Esophagus squamous epithelium (tissue), 5 donors: ENCODE results near the gene GBF1. TPM values are rescaled to one million over a fixed set of nuclear protein-coding genes. Genes with fewer than 3 reads are reported as not detected.

Experiments
- DNase-seq: peaks from one replicate; lab custom pipeline; 2025; lab: John Stamatoyannopoulos, UW
- H3K27ac ChIP-seq, 4 donors: fragments of 200-600 bp; sonication (generic); one replicate each; pipeline ENCODE4 v1.5.1; 2016 to 2019; ENCODE audit warnings: mild to moderate bottlenecking in 1 of 4
- H3K27me3 ChIP-seq, 4 donors: fragments of 200-600 bp; sonication (generic); 1 replicate in 3 of 4; 2 replicates in 1 of 4; pipeline versions ENCODE4 v1.5.1 to v1.6.0; 2017 to 2021; ENCODE audit warnings: antibody characterized with exemption in 1 of 4
- H3K36me3 ChIP-seq, 3 donors: fragments of 200-600 bp; sonication (generic); one replicate each; pipeline ENCODE4 v1.5.1; 2016 to 2019
- H3K4me1 ChIP-seq, 3 donors: fragments of 200-600 bp; sonication (generic); one replicate each; pipeline ENCODE4 v1.5.1; 2017 to 2019
- H3K4me3 ChIP-seq, 4 donors: fragments of 200-600 bp; sonication (generic); 1 replicate in 3 of 4; 2 replicates in 1 of 4; pipeline ENCODE4 v1.5.1; 2016 to 2019; ENCODE audit warnings: mild to moderate bottlenecking in 2 of 4, moderate library complexity in 1 of 4
- H3K9me3 ChIP-seq, 3 donors: fragments of 200-600 bp; sonication (generic); one replicate each; pipeline ENCODE4 v1.5.1; 2016 to 2019
- POLR2A ChIP-seq, 4 donors: fragments of 450-650 bp; IDR thresholded peaks; one replicate each; pipeline ENCODE4 v1.6.1; 2017; ENCODE audit warnings: antibody characterized with exemption in 4 of 4, mild to moderate bottlenecking in 4 of 4, moderate library complexity in 3 of 4
- WGBS, 2 donors: methylation state at CpG; one replicate each; pipeline ENCODE4 v1.1.5; 2018; 5-methylcytosine and 5-hydroxymethylcytosine counted together
- intact Hi-C: fragments of 100-400 bp; cut with DNase I; formaldehyde crosslinking; loops from one replicate; pipeline ENCODE4 v1.15.0; 2022
- total RNA-seq, 4 donors: library from RNA; depleted of rRNA; stranded (reverse); fragments of >200 nt; gene quantifications; one replicate each; pipeline ENCODE4 v1.1.0, GENCODE V29; 2016
- TF ChIP-seq, protein P1 (sequence below), 6 experiments: fragments of 450-650 bp in 4 of 6; fragments of 200-600 bp in 2 of 6; sonication (generic) in 2 of 6; IDR thresholded peaks; one replicate each; pipeline ENCODE4 v1.5.1; 2016 to 2019; ENCODE audit warnings: antibody characterized with exemption in 6 of 6, mild to moderate bottlenecking in 4 of 6, moderate library complexity in 4 of 6
- donor health status: DM: yes; HTN: yes; CAD: no.

The GBF1 gene
- total RNA-seq, 4 donors from 2014 or later: 22.5 to 39.0 (median 28.6) TPM

DNA sequence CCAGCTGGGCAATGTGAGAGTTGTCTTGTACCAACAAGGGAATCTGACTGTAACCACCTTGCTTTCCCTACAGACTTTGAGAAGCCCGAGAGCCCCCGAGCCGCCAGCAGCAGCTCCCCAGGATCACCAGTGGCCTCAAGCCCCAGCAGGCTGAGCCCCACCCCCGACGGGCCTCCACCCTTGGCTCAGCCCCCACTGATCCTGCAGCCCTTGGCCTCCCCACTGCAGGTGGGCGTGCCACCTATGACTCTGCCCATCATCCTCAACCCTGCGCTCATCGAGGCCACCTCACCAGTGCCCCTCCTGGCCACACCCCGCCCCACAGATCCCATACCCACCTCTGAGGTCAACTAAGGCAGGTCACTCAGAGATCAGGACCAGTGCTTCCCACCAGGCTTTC is 136.7 kb downstream of the GBF1 start:
- H3K4me3 ChIP-seq: no peak overlapping the region
- no peaks in the 10 kb centered on the region for H3K9me3 ChIP-seq
- H3K27me3 ChIP-seq: no peaks in the 10 kb centered on the region
- peaks cover 19 to 63% (median 29%) of the 10 kb centered on the region in 3 donors for H3K36me3 ChIP-seq
- TF ChIP-seq, protein P1, sequence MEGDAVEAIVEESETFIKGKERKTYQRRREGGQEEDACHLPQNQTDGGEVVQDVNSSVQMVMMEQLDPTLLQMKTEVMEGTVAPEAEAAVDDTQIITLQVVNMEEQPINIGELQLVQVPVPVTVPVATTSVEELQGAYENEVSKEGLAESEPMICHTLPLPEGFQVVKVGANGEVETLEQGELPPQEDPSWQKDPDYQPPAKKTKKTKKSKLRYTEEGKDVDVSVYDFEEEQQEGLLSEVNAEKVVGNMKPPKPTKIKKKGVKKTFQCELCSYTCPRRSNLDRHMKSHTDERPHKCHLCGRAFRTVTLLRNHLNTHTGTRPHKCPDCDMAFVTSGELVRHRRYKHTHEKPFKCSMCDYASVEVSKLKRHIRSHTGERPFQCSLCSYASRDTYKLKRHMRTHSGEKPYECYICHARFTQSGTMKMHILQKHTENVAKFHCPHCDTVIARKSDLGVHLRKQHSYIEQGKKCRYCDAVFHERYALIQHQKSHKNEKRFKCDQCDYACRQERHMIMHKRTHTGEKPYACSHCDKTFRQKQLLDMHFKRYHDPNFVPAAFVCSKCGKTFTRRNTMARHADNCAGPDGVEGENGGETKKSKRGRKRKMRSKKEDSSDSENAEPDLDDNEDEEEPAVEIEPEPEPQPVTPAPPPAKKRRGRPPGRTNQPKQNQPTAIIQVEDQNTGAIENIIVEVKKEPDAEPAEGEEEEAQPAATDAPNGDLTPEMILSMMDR (IDR thresholded peaks at IDR 0.05): no peak
- TF ChIP-seq POLR2A (IDR thresholded peaks at IDR 0.05): no peak
- intact Hi-C loops: no loop called here
- peaks cover 6 to 18% (median 11%) of the 10 kb centered on the region in 3 donors for H3K4me1 ChIP-seq
- no peak for DNase-seq
- H3K27ac ChIP-seq: no peak overlapping the region
- 83 to 89% methylated on average over 3 to 4 of the region's 9 CpGs for WGBS, 2 donors

DNA sequence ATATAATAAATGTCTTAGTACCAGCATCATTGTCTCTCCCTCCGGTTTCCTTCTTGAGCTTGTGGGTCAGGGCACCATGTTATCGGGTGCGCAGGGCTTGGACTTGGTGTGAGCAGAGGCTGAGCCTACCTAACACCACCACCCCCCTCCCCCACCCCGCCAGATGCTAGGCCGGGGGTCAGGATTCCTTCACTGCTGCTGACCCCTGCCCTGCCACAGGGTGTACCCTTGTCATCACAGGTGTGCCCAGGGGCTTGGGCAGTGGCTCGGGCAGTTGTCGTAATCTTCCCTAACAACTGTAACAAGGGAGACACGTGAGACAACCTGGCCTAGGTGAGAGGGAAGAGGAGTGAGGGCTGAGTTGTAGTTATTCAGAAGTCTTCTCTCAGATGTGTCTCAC is 137.5 kb downstream of the GBF1 start:
- peaks cover 19 to 54% (median 27%) of the 10 kb centered on the region in 3 donors for H3K36me3 ChIP-seq
- 80 to 84% methylated on average over 2 to 5 of the region's 8 CpGs for WGBS, 2 donors
- DNase-seq: no peak
- no peak overlapping the region for H3K4me3 ChIP-seq
- H3K9me3 ChIP-seq: no peaks in the 10 kb centered on the region
- TF ChIP-seq POLR2A (IDR thresholded peaks at IDR 0.05): no peak
- TF ChIP-seq, protein P1 (IDR thresholded peaks at IDR 0.05): no peak
- peaks cover 6 to 18% (median 11%) of the 10 kb centered on the region in 3 donors for H3K4me1 ChIP-seq
- no peak overlapping the region for H3K27ac ChIP-seq
- intact Hi-C loops: no loop called here
- H3K27me3 ChIP-seq: no peaks in the 10 kb centered on the region

DNA sequence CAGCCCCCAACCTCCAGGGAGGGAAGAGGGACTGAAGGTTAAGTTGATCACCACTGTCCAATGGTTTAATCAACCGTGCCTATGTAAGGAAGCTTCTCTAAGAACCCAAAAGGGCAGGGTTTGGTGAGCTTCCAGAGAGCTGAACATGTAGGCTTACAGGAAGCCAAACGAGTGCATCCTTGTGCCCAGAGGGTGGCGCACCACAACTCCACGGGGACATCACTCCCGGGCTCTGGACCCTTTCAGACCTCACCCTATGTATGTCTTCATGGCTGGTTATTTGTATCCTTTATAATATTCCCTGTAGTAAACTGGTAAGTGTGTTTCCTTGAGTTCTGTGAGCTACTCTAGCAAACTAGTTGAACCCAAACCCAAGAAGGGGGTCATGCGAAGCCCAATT is 138.7 kb downstream of the GBF1 start:
- H3K9me3 ChIP-seq: no peaks in the 10 kb centered on the region
- intact Hi-C loops: no loop called here
- DNase-seq: no peak
- H3K36me3 ChIP-seq: peaks cover 19 to 42% (median 25%) of the 10 kb centered on the region in 3 donors
- no peak overlapping the region for H3K4me3 ChIP-seq
- H3K27ac ChIP-seq: no peak overlapping the region
- H3K4me1 ChIP-seq: peaks cover 6 to 14% (median 11%) of the 10 kb centered on the region in 3 donors
- no peaks in the 10 kb centered on the region for H3K27me3 ChIP-seq
- TF ChIP-seq POLR2A (IDR thresholded peaks at IDR 0.05): no peak
- TF ChIP-seq, protein P1 (IDR thresholded peaks at IDR 0.05): peak in 1 of 6 experiments; percentile 20
- 30 to 45% methylated on average over 4 to 5 of the region's 6 CpGs for WGBS, 2 donors

DNA sequence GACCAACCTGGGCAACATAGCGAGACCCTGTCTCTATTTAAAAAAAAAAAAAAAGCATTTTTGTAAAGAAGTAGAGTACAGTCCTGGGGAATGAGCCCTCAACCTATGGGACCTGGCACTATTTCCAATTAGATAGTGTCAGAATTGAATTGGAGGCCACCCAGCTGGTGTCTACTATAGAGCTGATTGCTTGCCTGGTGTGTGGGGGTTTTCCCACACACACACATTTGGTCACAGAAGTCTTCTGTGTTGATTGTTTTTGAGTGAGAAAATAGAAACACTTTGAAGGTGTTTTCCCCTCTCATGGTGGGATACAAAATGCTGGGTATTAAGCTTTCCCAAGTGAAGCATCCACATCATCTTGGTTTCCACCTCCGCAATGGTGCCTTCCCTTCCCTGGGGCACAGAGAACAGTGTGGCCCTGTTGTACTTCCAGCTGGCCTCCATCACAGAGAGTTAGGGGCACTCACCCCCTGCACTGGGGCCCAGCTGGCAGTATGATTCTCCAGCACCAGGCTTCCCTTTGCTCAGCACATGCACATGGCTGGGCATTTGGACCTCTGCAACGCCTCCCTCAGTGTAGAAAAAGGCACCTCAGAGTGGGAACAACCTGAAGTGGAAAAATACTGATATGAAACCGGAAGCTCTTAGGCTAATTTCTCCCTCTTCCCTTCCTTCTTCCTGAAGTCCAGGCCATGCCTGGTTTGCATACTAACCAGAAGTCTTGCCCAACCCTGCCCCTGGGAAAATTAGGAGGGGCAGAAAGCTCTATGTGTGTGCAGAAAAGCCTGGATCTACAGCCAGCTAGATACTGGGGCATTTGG is 139.5 kb downstream of the GBF1 start:
- DNase-seq: no peak
- intact Hi-C loops: no loop called here
- no peak for TF ChIP-seq POLR2A (IDR thresholded peaks at IDR 0.05)
- TF ChIP-seq, protein P1 (IDR thresholded peaks at IDR 0.05): no peak
- Histone ChIP-seq H3K27me3 (no peaks in the 10 kb centered on the region), H3K9me3 (no peaks in the 10 kb centered on the region), H3K27ac (peak overlapping the region in 1 of 4 donors; percentile 49), H3K4me1 (peaks cover 6 to 14% (median 11%) of the 10 kb centered on the region in 3 donors), H3K4me3 (no peak overlapping the region), H3K36me3 (peaks cover 18 to 34% (median 19%) of the 10 kb centered on the region in 3 donors)
- WGBS, 2 donors: 50 to 76% methylated on average over 2 to 3 of the region's 4 CpGs

DNA sequence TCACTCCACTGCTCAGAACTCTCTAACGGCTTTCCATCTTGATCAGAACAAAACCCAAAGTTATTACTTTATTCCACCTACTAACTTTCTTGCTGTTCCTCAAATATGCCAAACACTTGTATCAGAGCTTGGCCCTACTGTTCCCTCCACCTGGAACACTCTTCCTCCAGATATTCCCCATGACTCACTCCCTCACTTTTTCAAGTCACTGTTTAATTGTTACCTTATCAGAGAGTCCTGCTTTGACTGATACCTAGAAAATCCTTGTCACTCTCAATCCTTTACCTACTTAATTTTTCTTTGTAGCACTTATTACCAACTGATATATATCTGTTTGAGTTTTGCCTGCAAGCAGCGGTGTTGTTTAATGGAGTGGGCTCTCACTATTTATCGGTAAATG is 144.6 kb downstream of the GBF1 start:
- DNase-seq: no peak
- intact Hi-C loops: no loop called here
- peaks cover 10 to 27% (median 16%) of the 10 kb centered on the region in 3 donors for H3K4me1 ChIP-seq
- H3K27ac ChIP-seq: no peak overlapping the region
- WGBS, 2 donors: 84 to 88% methylated on average over 3 of the region's 3 CpGs
- no peaks in the 10 kb centered on the region for H3K36me3 ChIP-seq
- no peak for TF ChIP-seq POLR2A (IDR thresholded peaks at IDR 0.05)
- TF ChIP-seq, protein P1 (IDR thresholded peaks at IDR 0.05): no peak
- no peaks in the 10 kb centered on the region for H3K9me3 ChIP-seq
- no peaks in the 10 kb centered on the region for H3K27me3 ChIP-seq
- no peak overlapping the region for H3K4me3 ChIP-seq
